OCI-LY1 (cell line): ENCODE data around the gene GTSE1.
"Not testable (repeated sequence)": the region's sequence is repeated elsewhere in the genome, so short reads cannot be mapped to it uniquely, and the experiment has no call there.

Experiments
- H2AFZ ChIP-seq: fragments of 200-600 bp; sonication (generic), shearing (Covaris generic); 2 replicates; pipeline ENCODE4 v1.6.0; 2014; ENCODE audit warnings: antibody characterized with exemption, mild to moderate bottlenecking, low read length
- H3F3A ChIP-seq: fragments of 200-600 bp; sonication (generic), shearing (Covaris generic); 2 replicates; pipeline ENCODE4 v1.6.0; 2014; ENCODE audit warnings: mild to moderate bottlenecking, antibody characterized with exemption, low read length, moderate library complexity; ENCODE audit not compliant: insufficient read depth
- H3K27ac ChIP-seq: fragments of 200-600 bp; sonication (generic); 2 replicates; pipeline ENCODE4 v1.5.1; 2014; ENCODE audit warnings: low read length, mixed run types, mild to moderate bottlenecking, low read depth; ENCODE audit not compliant: poor library complexity, severe bottlenecking
- H3K27me3 ChIP-seq: fragments of 200-600 bp; sonication (generic); 2 replicates; pipeline ENCODE4 v1.6.0; 2014; ENCODE audit warnings: antibody characterized with exemption, mild to moderate bottlenecking, low read length, moderate library complexity; ENCODE audit not compliant: insufficient read depth
- H3K36me3 ChIP-seq: fragments of 200-600 bp; sonication (generic); 2 replicates; pipeline ENCODE4 v1.6.1; 2014; ENCODE audit warnings: mild to moderate bottlenecking, antibody characterized with exemption, low read length, moderate library complexity, mixed read lengths; ENCODE audit not compliant: insufficient read depth
- H3K4me1 ChIP-seq: fragments of 200-600 bp; sonication (generic); 2 replicates; pipeline ENCODE4 v1.5.1; 2014; ENCODE audit warnings: mild to moderate bottlenecking, low read length, moderate library complexity; ENCODE audit not compliant: insufficient read depth, severe bottlenecking
- H3K4me2 ChIP-seq: fragments of 200-600 bp; sonication (generic), shearing (Covaris generic); 2 replicates; pipeline ENCODE4 v1.6.1; 2014; ENCODE audit warnings: low read length
- H3K4me3 ChIP-seq: fragments of 200-600 bp; sonication (generic); 2 replicates; pipeline ENCODE4 v1.5.1; 2014; ENCODE audit warnings: low read length, low read depth, mild to moderate bottlenecking, mixed read lengths; ENCODE audit not compliant: poor library complexity, severe bottlenecking
- H3K79me2 ChIP-seq: fragments of 200-600 bp; shearing (Covaris generic); 2 replicates; pipeline ENCODE4 v1.6.1; 2016; ENCODE audit warnings: mixed run types, low read length, mixed read lengths; ENCODE audit not compliant: insufficient read depth
- H3K9ac ChIP-seq: fragments of 200-600 bp; sonication (generic), shearing (Covaris generic); 2 replicates; pipeline ENCODE4 v1.6.1; 2014; ENCODE audit warnings: mild to moderate bottlenecking, low read length, mixed read lengths
- H3K9me2 ChIP-seq: fragments of 200-600 bp; sonication (generic), shearing (Covaris generic); 2 replicates; pipeline ENCODE4 v1.6.1; 2014; ENCODE audit warnings: low read depth, mild to moderate bottlenecking, low read length, mixed read lengths
- H3K9me3 ChIP-seq: fragments of 200-600 bp; shearing (Covaris generic); 2 replicates; pipeline ENCODE4 v1.6.1; 2014; ENCODE audit warnings: low read length, mixed read lengths
- H4K20me1 ChIP-seq: fragments of 200-600 bp; sonication (generic), shearing (Covaris generic); 2 replicates; pipeline ENCODE4 v1.6.0; 2016; ENCODE audit warnings: mild to moderate bottlenecking, low read length; ENCODE audit not compliant: insufficient read depth
- CTCF ChIP-seq: fragments of 200-600 bp; sonication (generic), shearing (Covaris generic); IDR thresholded peaks from 2 replicates; pipeline ENCODE4 v1.5.1; 2017; ENCODE audit warnings: mild to moderate bottlenecking, antibody characterized with exemption, low read length, moderate library complexity, mixed read lengths
- EZH2 ChIP-seq: fragments of 200-600 bp; sonication (generic), shearing (Covaris generic); IDR thresholded peaks from 2 replicates; pipeline ENCODE4 v1.8.0; 2017; ENCODE audit warnings: borderline replicate concordance, mixed run types, mild to moderate bottlenecking, antibody characterized with exemption, low read length, moderate library complexity, mixed read lengths

The GTSE1 gene

GRCh38 chr22:46312056-46312455, 15.4 kb downstream of the GTSE1 start:
- H4K20me1 ChIP-seq, result no peaks in the 10 kb centered on the region

GRCh38 chr22:46312848-46313247, 16.2 kb downstream of the GTSE1 start:
- not testable (repeated sequence) for H2AFZ ChIP-seq, H3K27me3 ChIP-seq, H3K4me1 ChIP-seq, H3K9me3 ChIP-seq, H3K79me2 ChIP-seq, H3K4me2 ChIP-seq, H3K9ac ChIP-seq, H3K27ac ChIP-seq, H3K9me2 ChIP-seq, H3K4me3 ChIP-seq, H3F3A ChIP-seq, H4K20me1 ChIP-seq
- peaks cover 85% of the 10 kb centered on the region for H3K36me3 ChIP-seq

More at GRCh38 chr22:46312056-46312455, 15.4 kb downstream of the GTSE1 start:
- Histone ChIP-seq H3K27me3 (no peaks in the 10 kb centered on the region), H3K9me3 (no peaks in the 10 kb centered on the region), H3K4me3 (no peak overlapping the region), H3K9me2 (no peaks in the 10 kb centered on the region), H3K27ac (no peak overlapping the region), H3K79me2 (peaks cover 3% of the 10 kb centered on the region; the same call in 1 of the 2 replicates), H3K4me2 (no peak overlapping the region), H3K4me1 (no peaks in the 10 kb centered on the region), H3K36me3 (peaks cover 78% of the 10 kb centered on the region), H3F3A (no peaks in the 10 kb centered on the region), H2AFZ (no peak overlapping the region), H3K9ac (no peak overlapping the region)
- TF ChIP-seq CTCF (no peak), EZH2 (no peak)

GRCh38 chr22:46315976-46316375, 19.3 kb downstream of the GTSE1 start:
- H3K9ac ChIP-seq, result no peak overlapping the region
- no peaks in the 10 kb centered on the region for H3K27me3 ChIP-seq
- H3K36me3 ChIP-seq, result peaks cover 86% of the 10 kb centered on the region
- no peaks in the 10 kb centered on the region for H4K20me1 ChIP-seq
- no peaks in the 10 kb centered on the region for H3K79me2 ChIP-seq
- no peak overlapping the region for H3K27ac ChIP-seq
- no peaks in the 10 kb centered on the region for H3K9me3 ChIP-seq
- no peaks in the 10 kb centered on the region for H3K9me2 ChIP-seq
- H3K4me2 ChIP-seq, result no peak overlapping the region
- H3K4me3 ChIP-seq, result no peak overlapping the region
- H2AFZ ChIP-seq, result no peak overlapping the region
- TF ChIP-seq CTCF, result no peak
- H3K4me1 ChIP-seq, result no peaks in the 10 kb centered on the region
- no peaks in the 10 kb centered on the region for H3F3A ChIP-seq

- H3K4me2 ChIP-seq, result no peak overlapping the region
- H3K79me2 ChIP-seq, result no peaks in the 10 kb centered on the region
- H3F3A ChIP-seq, result no peaks in the 10 kb centered on the region
- H3K9me2 ChIP-seq, result no peaks in the 10 kb centered on the region
- no peaks in the 10 kb centered on the region for H3K4me1 ChIP-seq
- no peak overlapping the region for H3K27ac ChIP-seq
- H2AFZ ChIP-seq, result no peak overlapping the region
- H4K20me1 ChIP-seq, result no peaks in the 10 kb centered on the region
- no peaks in the 10 kb centered on the region for H3K9me3 ChIP-seq
- H3K4me3 ChIP-seq, result no peak overlapping the region
- H3K36me3 ChIP-seq, result peaks cover 84% of the 10 kb centered on the region
- H3K9ac ChIP-seq, result no peak overlapping the region
- no peaks in the 10 kb centered on the region for H3K27me3 ChIP-seq
- TF ChIP-seq EZH2, result no peak
- TF ChIP-seq CTCF, result no peak
These were observed 21.0 kb downstream of the GTSE1 start for GRCh38 chr22:46317646-46318045.
